Natural killer cell (primary cell): ENCODE measurements around the gene PLEKHJ1. TPM values are rescaled to one million over a fixed set of nuclear protein-coding genes. Genes with fewer than 3 reads are reported as not detected.

Experiments used
- ATAC-seq, 3 donors: fragments of 150-1000 bp in 2 of 3; fragments of 200-7000 bp in 1 of 3; cut with Tn5 transposase; 1 replicate in 1 of 3; 2 replicates in 2 of 3; pipeline ENCODE4 v1.10.0; 2021; ENCODE audit warnings: mild to moderate bottlenecking in 2 of 3, moderate library complexity in 2 of 3
- DNase-seq, 2 donors: peaks; one replicate each; pipeline versions ENCODE4 v3.0.0 to v3.0.0-alpha.2; 2013 to 2021; ENCODE audit warnings: mixed read lengths in 1 of 2
- H3K27ac ChIP-seq: one replicate; pipeline ENCODE4 v1.5.1; 2013; ENCODE audit warnings: mild to moderate bottlenecking, low read length
- H3K27me3 ChIP-seq: one replicate; pipeline ENCODE4 v1.6.1; 2013; ENCODE audit warnings: low read length; ENCODE audit not compliant: control insufficient read depth, insufficient read depth
- H3K36me3 ChIP-seq: one replicate; pipeline ENCODE4 v1.6.1; 2013; ENCODE audit warnings: low read length; ENCODE audit not compliant: control insufficient read depth, insufficient read depth
- H3K4me1 ChIP-seq: one replicate; pipeline ENCODE4 v1.6.1; 2013; ENCODE audit warnings: low read length; ENCODE audit not compliant: control insufficient read depth, insufficient read depth
- H3K4me3 ChIP-seq: one replicate; pipeline ENCODE4 v1.5.1; 2013; ENCODE audit warnings: low read length
- H3K9me3 ChIP-seq: one replicate; pipeline ENCODE4 v1.6.1; 2013; ENCODE audit warnings: low read length; ENCODE audit not compliant: control insufficient read depth, insufficient read depth
- H3K27ac Mint-ChIP-seq, 2 donors: one replicate each; pipeline ENCODE4 v1.8.0; 2022; ENCODE audit warnings: mild to moderate bottlenecking in 2 of 2, mixed read lengths in 2 of 2, moderate library complexity in 1 of 2
- H3K27me3 Mint-ChIP-seq, 2 donors: one replicate each; pipeline ENCODE4 v1.8.0; 2022; ENCODE audit warnings: low read depth in 2 of 2, mixed read lengths in 2 of 2
- H3K36me3 Mint-ChIP-seq: one replicate; pipeline ENCODE4 v1.8.0; 2022; ENCODE audit warnings: mixed read lengths
- H3K4me1 Mint-ChIP-seq, 2 donors: one replicate each; pipeline ENCODE4 v1.8.0; 2022; ENCODE audit warnings: mixed read lengths in 2 of 2
- H3K4me3 Mint-ChIP-seq: one replicate; pipeline ENCODE4 v1.8.0; 2022; ENCODE audit warnings: mild to moderate bottlenecking, moderate library complexity, mixed read lengths
- H3K9me3 Mint-ChIP-seq, 2 donors: one replicate each; pipeline ENCODE4 v1.8.0; 2022; ENCODE audit warnings: mixed read lengths in 2 of 2
- whole genome bisulfite sequencing: methylation state at CpG from one replicate; pipeline ENCODE4 v1.1.7; 2013; ENCODE audit warnings: missing lambda C conversion rate; ENCODE audit not compliant: insufficient coverage; 5-methylcytosine and 5-hydroxymethylcytosine counted together
- intact Hi-C: fragments of 100-400 bp; cut with micrococcal nuclease; formaldehyde crosslinking; loops from one replicate; pipeline ENCODE4 v1.14.2; 2022
- total RNA-seq, 4 donors: library from RNA; stranded (reverse); fragments of 120-200 nt in 1 of 4; gene quantifications; one replicate each; pipeline versions ENCODE4 v1.2.3 to v1.2.4, GENCODE V29; 2013 to 2022
- TF ChIP-seq, protein P1 (sequence below): fragments of 200-600 bp; IDR thresholded peaks from one replicate; pipeline ENCODE4 v1.8.0; 2022; ENCODE audit warnings: antibody characterized with exemption

The PLEKHJ1 gene
- total RNA-seq, 3 donors from 2014 or later (not counting 1 experiment from before 2014, with no cell fraction given) = 36.7 to 45.8 (median 44.7) TPM

- Histone ChIP-seq H3K9me3 (no peaks in the 10 kb centered on the region), H3K27ac (peak overlapping the region; percentile 89), H3K4me1 (peaks cover 54% of the 10 kb centered on the region), H3K27me3 (no peaks in the 10 kb centered on the region), H3K36me3 (peaks cover 20% of the 10 kb centered on the region), H3K4me3 (peak overlapping the region; percentile 97)
- TF ChIP-seq, protein P1, sequence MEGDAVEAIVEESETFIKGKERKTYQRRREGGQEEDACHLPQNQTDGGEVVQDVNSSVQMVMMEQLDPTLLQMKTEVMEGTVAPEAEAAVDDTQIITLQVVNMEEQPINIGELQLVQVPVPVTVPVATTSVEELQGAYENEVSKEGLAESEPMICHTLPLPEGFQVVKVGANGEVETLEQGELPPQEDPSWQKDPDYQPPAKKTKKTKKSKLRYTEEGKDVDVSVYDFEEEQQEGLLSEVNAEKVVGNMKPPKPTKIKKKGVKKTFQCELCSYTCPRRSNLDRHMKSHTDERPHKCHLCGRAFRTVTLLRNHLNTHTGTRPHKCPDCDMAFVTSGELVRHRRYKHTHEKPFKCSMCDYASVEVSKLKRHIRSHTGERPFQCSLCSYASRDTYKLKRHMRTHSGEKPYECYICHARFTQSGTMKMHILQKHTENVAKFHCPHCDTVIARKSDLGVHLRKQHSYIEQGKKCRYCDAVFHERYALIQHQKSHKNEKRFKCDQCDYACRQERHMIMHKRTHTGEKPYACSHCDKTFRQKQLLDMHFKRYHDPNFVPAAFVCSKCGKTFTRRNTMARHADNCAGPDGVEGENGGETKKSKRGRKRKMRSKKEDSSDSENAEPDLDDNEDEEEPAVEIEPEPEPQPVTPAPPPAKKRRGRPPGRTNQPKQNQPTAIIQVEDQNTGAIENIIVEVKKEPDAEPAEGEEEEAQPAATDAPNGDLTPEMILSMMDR = no peak
- H3K9me3 Mint-ChIP-seq = no peaks in the 10 kb centered on the region
- ATAC-seq (no peak), DNase-seq (peak; percentile 54 to 60)
- peak overlapping the region; percentile 90 for H3K4me3 Mint-ChIP-seq
- intact Hi-C loops = loop anchor here (10.0 kb wide), 1 partner anchor 55 kb away; the partner anchor contains the start of genes LSM7 and SPPL2B
- no peaks in the 10 kb centered on the region for H3K27me3 Mint-ChIP-seq
- H3K27ac Mint-ChIP-seq = peak overlapping the region; percentile 87 to 97
- under 1% methylated on average over 30 of the region's 30 CpGs for WGBS
- H3K4me1 Mint-ChIP-seq = peaks cover 20 to 50% of the 10 kb centered on the region in 2 donors
- no peaks in the 10 kb centered on the region for H3K36me3 Mint-ChIP-seq
Observed at GRCh38 chr19:2270157-2270422, 34.0 kb upstream of the PLEKHJ1 start.

GRCh38 chr19:2269244-2270156 lies 33.4 kb upstream of the PLEKHJ1 start:
- WGBS = under 1% methylated on average over 103 of the region's 103 CpGs
- Mint-ChIP-seq H3K4me3 (peak overlapping the region; percentile 90), H3K27me3 (no peaks in the 10 kb centered on the region), H3K27ac (peak overlapping the region; percentile 87 to 97), H3K4me1 (peaks cover 20 to 44% of the 10 kb centered on the region in 2 donors), H3K36me3 (no peaks in the 10 kb centered on the region), H3K9me3 (no peaks in the 10 kb centered on the region)
- no peaks in the 10 kb centered on the region for H3K9me3 ChIP-seq
- H3K4me1 ChIP-seq = peaks cover 54% of the 10 kb centered on the region
- H3K27me3 ChIP-seq = no peaks in the 10 kb centered on the region
- ATAC-seq (peak; percentile 76 to 93 (median 83)), DNase-seq (peak; percentile 97 to 99)
- intact Hi-C loops = loop anchor here (1.0 to 10.0 kb wide), 2 partner anchors 33 to 55 kb away; partner anchors contain the start of genes LSM7, PLEKHJ1, SF3A2 and SPPL2B
- TF ChIP-seq, protein P1 = no peak
- H3K27ac ChIP-seq = peak overlapping the region; percentile 89
- H3K36me3 ChIP-seq = peaks cover 19% of the 10 kb centered on the region
- H3K4me3 ChIP-seq = peak overlapping the region; percentile 97

DNA sequence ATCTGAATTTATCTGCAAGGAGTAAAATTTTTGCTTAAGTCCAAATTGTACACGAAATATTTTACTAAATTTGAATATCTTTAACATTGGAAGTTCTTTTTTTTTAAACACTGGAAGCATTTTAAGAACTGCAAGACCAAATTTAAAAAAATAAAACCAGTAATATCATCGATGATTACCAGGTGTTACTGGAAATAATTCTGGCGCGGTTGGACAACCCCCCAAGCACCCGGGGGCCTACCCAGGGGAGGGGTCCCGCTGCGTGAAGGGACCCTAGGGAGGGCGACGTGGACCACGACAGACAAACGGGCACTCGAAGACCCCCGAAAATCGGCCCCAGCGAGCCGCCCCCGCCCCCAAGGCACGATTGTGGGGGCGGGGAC lies 32.7 kb upstream of the PLEKHJ1 start:
- Histone ChIP-seq H3K4me1 (peaks cover 54% of the 10 kb centered on the region), H3K27ac (peak overlapping the region; percentile 67), H3K36me3 (peaks cover 16% of the 10 kb centered on the region), H3K4me3 (peak overlapping the region; percentile 65), H3K9me3 (no peaks in the 10 kb centered on the region), H3K27me3 (no peaks in the 10 kb centered on the region)
- peaks cover 14 to 38% of the 10 kb centered on the region in 2 donors for H3K4me1 Mint-ChIP-seq
- peak overlapping the region; percentile 78 for H3K4me3 Mint-ChIP-seq
- H3K36me3 Mint-ChIP-seq = no peaks in the 10 kb centered on the region
- ATAC-seq (no peak), DNase-seq (no peak)
- WGBS = under 1% methylated on average over 18 of the region's 19 CpGs
- no peaks in the 10 kb centered on the region for H3K27me3 Mint-ChIP-seq
- intact Hi-C loops = loop anchor here (1.0 kb wide), 1 partner anchor 33 kb away; the partner anchor contains the start of genes PLEKHJ1 and SF3A2
- TF ChIP-seq, protein P1 = no peak
- H3K9me3 Mint-ChIP-seq = no peaks in the 10 kb centered on the region
- peak overlapping the region; percentile 87 to 97 for H3K27ac Mint-ChIP-seq
